PC-9 (cell line): Measurements from ENCODE around the gene NOXO1.

Source experiments
- EZH2 ChIP-seq: fragments of 200-600 bp; sonication (generic); IDR thresholded peaks from 2 replicates; pipeline ENCODE4 v1.8.0; 2017; ENCODE audit warnings: antibody characterized with exemption, low read depth
- TF ChIP-seq, protein P1 (sequence below): fragments of 200-600 bp; sonication (generic); conservative IDR thresholded peaks from 2 replicates; pipeline ENCODE4 v1.6.1; 2017; ENCODE audit warnings: mixed run types, antibody characterized with exemption, mild to moderate bottlenecking, moderate library complexity

DNA sequence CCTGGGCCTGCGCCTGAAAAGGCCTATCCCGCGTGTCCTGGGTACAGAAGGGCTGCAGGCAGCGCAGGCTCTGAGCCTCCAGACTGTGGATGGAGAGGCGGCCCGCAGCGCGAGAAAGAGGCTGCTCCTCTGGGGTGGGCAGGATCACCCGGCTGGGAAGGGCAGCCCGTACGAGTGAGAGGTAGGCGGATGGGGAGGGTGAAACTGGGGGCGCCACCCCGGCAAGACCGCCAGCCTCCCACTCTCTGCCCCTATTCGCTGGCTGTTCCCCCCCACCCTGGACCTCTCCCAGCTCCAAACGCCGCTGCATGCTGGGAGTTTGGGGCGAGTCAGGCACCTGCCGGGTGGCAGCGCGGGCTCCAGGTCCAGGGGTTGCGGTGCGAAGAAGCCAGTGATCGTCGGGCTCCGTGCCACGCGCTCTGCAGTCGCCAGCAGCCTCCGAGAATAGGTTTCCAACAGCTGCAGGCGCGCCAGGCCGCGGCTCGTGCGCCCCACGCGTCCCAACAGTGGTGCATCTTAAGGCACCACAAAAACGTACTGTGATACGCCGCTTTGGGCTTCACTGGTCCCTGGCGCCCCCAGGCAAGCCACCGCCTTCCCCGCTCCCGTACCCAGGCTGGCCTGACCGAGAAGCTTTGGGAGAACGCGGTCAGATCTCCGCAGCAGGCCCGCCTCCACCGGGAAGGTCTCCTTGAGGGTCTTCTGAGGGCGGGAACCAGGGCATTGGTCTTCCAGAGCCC is 1.1 kb downstream of the NOXO1 start:
- TF ChIP-seq, protein P1, sequence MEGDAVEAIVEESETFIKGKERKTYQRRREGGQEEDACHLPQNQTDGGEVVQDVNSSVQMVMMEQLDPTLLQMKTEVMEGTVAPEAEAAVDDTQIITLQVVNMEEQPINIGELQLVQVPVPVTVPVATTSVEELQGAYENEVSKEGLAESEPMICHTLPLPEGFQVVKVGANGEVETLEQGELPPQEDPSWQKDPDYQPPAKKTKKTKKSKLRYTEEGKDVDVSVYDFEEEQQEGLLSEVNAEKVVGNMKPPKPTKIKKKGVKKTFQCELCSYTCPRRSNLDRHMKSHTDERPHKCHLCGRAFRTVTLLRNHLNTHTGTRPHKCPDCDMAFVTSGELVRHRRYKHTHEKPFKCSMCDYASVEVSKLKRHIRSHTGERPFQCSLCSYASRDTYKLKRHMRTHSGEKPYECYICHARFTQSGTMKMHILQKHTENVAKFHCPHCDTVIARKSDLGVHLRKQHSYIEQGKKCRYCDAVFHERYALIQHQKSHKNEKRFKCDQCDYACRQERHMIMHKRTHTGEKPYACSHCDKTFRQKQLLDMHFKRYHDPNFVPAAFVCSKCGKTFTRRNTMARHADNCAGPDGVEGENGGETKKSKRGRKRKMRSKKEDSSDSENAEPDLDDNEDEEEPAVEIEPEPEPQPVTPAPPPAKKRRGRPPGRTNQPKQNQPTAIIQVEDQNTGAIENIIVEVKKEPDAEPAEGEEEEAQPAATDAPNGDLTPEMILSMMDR = no peak
- no peak for TF ChIP-seq EZH2
